Lung (tissue), 12 donors: ENCODE results near the gene ODF4. TPM values are rescaled to one million over a fixed set of nuclear protein-coding genes. Genes with fewer than 3 reads are reported as not detected.

ENCODE experiments used
- ATAC-seq: fragments of 200-7000 bp; cut with Tn5 transposase; one replicate; pipeline ENCODE4 v1.9.1; 2020; ENCODE audit warnings: moderate number of reproducible peaks; ENCODE audit not compliant: insufficient read depth, low FRiP score
- DNase-seq, 3 donors: peaks; one replicate each; pipeline ENCODE4 v3.0.0-alpha.2; 2013 to 2017
- H3K27ac ChIP-seq, 2 donors: one replicate each; pipeline ENCODE4 v1.5.1; 2013; ENCODE audit warnings: mild to moderate bottlenecking in 2 of 2, moderate library complexity in 2 of 2, control low read depth in 1 of 2, inconsistent platforms in 1 of 2, low read depth in 1 of 2, low read length in 1 of 2
- H3K27me3 ChIP-seq, 3 donors: one replicate each; pipeline ENCODE4 v1.5.1; 2013; ENCODE audit warnings: low read length in 2 of 3; ENCODE audit not compliant: control insufficient read depth in 3 of 3, insufficient read depth in 3 of 3
- H3K36me3 ChIP-seq, 4 donors: one replicate each; pipeline ENCODE4 v1.5.1; 2013; ENCODE audit warnings: low read length in 4 of 4, mild to moderate bottlenecking in 1 of 4, moderate library complexity in 1 of 4; ENCODE audit not compliant: control insufficient read depth in 4 of 4, insufficient read depth in 4 of 4
- H3K4me1 ChIP-seq, 5 donors: one replicate each; pipeline ENCODE4 v1.5.1; 2013; ENCODE audit warnings: low read length in 5 of 5, mild to moderate bottlenecking in 2 of 5, moderate library complexity in 1 of 5; ENCODE audit not compliant: control insufficient read depth in 5 of 5, insufficient read depth in 5 of 5
- H3K4me3 ChIP-seq: one replicate; pipeline ENCODE4 v1.5.1; 2013; ENCODE audit warnings: mild to moderate bottlenecking, control low read depth, moderate library complexity
- H3K9ac ChIP-seq, 2 donors: one replicate each; pipeline ENCODE4 v1.5.1; 2013; ENCODE audit warnings: low read length in 2 of 2, control low read depth in 1 of 2; ENCODE audit not compliant: insufficient read depth in 1 of 2
- H3K9me3 ChIP-seq, 4 donors: one replicate each; pipeline ENCODE4 v1.5.1; 2013; ENCODE audit warnings: low read length in 3 of 4, mild to moderate bottlenecking in 1 of 4, moderate library complexity in 1 of 4; ENCODE audit not compliant: control insufficient read depth in 4 of 4, insufficient read depth in 3 of 4
- CTCF ChIP-seq: IDR thresholded peaks from 2 replicates; pipeline ENCODE4 v1.5.1; 2012; ENCODE audit warnings: mild to moderate bottlenecking; ENCODE audit errors: control extremely low read depth, extremely low read depth
- WGBS, 2 donors: extraction: QIAGEN DNeasy Blood & Tissue Kit; methylation state at CpG; one replicate each; pipeline ENCODE4 v1.1.7; 2013; 5-methylcytosine and 5-hydroxymethylcytosine counted together
- polyA plus RNA-seq, 2 donors: library from polyadenylated mRNA; stranded (reverse); fragments of 200-250 nt; gene quantifications; one replicate each; pipeline ENCODE4 v1.2.1, GENCODE V29; 2013
- total RNA-seq, 2 donors: library from RNA; depleted of rRNA in 1 of 2; stranded (reverse); fragments of >200 nt in 1 of 2; gene quantifications; one replicate each; pipeline ENCODE4 v1.2.1, GENCODE V29; 2014 to 2021
- donor health status: control.
- donor health status: control.
- donor health status: Bipolar disorder and iron deficiency.
- donor health status: healthy.
- donor health status: DM: yes; HTN: yes; CAD: no.

Gene ODF4
- total and polyA plus RNA-seq, 4 donors, result not detected

- Histone ChIP-seq H3K36me3 (no peaks in the 10 kb centered on the region), H3K9me3 (no peaks in the 10 kb centered on the region), H3K27ac (no peak overlapping the region), H3K4me3 (no peak overlapping the region), H3K27me3 (peaks cover 0 to 4% (median 0%) of the 10 kb centered on the region in 3 donors), H3K9ac (no peak overlapping the region), H3K4me1 (peaks cover 0 to 8% (median 0%) of the 10 kb centered on the region in 5 donors)
- TF ChIP-seq CTCF, result no peak
- DNase-seq, result no peak
- WGBS, 2 donors, result 88 to 90% methylated on average over 7 of the region's 7 CpGs
- ATAC-seq, result no peak
These were observed 10.7 kb downstream of the ODF4 start for GRCh38 chr17:8350339-8350738.

GRCh38 chr17:8353736-8354135 lies 14.1 kb downstream of the ODF4 start:
- 66 to 73% methylated on average over 7 of the region's 7 CpGs for WGBS, 2 donors
- Histone ChIP-seq H3K9me3 (no peaks in the 10 kb centered on the region), H3K27me3 (no peaks in the 10 kb centered on the region), H3K9ac (no peak overlapping the region), H3K36me3 (no peaks in the 10 kb centered on the region), H3K27ac (no peak overlapping the region), H3K4me3 (no peak overlapping the region), H3K4me1 (peaks cover 0 to 1% (median 0%) of the 10 kb centered on the region in 5 donors)
- no peak for TF ChIP-seq CTCF
- DNase-seq (no peak), ATAC-seq (no peak)

GRCh38 chr17:8354236-8354635 lies 14.6 kb downstream of the ODF4 start:
- Histone ChIP-seq H3K36me3 (no peaks in the 10 kb centered on the region), H3K4me1 (peaks cover 0 to 3% (median 0%) of the 10 kb centered on the region in 5 donors), H3K4me3 (no peak overlapping the region), H3K27me3 (no peaks in the 10 kb centered on the region), H3K9me3 (no peaks in the 10 kb centered on the region), H3K27ac (no peak overlapping the region), H3K9ac (no peak overlapping the region)
- WGBS, 2 donors, result 61 to 70% methylated on average over 8 of the region's 8 CpGs
- DNase-seq (no peak), ATAC-seq (no peak)
- no peak for TF ChIP-seq CTCF

- no peak for TF ChIP-seq CTCF
- DNase-seq, result no peak
- peaks cover 0 to 9% (median 0%) of the 10 kb centered on the region in 5 donors for H3K4me1 ChIP-seq
- no peaks in the 10 kb centered on the region for H3K36me3 ChIP-seq
- WGBS, 2 donors, result 93 to 94% methylated on average over 3 of the region's 3 CpGs
- no peak overlapping the region for H3K27ac ChIP-seq
- H3K27me3 ChIP-seq, result no peaks in the 10 kb centered on the region
- no peak for ATAC-seq
- no peak overlapping the region for H3K4me3 ChIP-seq
- H3K9ac ChIP-seq, result no peak overlapping the region
- H3K9me3 ChIP-seq, result no peaks in the 10 kb centered on the region
These were observed 18.3 kb downstream of the ODF4 start for GRCh38 chr17:8357910-8358309.
